Uterus (tissue), 2 donors: ENCODE results near the gene R3HCC1L.

Source experiments
- POLR2A ChIP-seq, 2 donors: fragments of 450-650 bp; IDR thresholded peaks; one replicate each; pipeline ENCODE4 v1.6.1; 2016; ENCODE audit warnings: antibody characterized with exemption in 2 of 2, mild to moderate bottlenecking in 1 of 2, moderate library complexity in 1 of 2
- TF ChIP-seq, protein P1 (sequence below), 4 experiments: fragments of 200-600 bp in 2 of 4; fragments of 450-650 bp in 2 of 4; sonication (generic) in 2 of 4; IDR thresholded peaks; one replicate each; pipeline ENCODE4 v1.5.1; 2016 to 2019; ENCODE audit warnings: antibody characterized with exemption in 4 of 4, mild to moderate bottlenecking in 2 of 4, moderate library complexity in 1 of 4

DNA sequence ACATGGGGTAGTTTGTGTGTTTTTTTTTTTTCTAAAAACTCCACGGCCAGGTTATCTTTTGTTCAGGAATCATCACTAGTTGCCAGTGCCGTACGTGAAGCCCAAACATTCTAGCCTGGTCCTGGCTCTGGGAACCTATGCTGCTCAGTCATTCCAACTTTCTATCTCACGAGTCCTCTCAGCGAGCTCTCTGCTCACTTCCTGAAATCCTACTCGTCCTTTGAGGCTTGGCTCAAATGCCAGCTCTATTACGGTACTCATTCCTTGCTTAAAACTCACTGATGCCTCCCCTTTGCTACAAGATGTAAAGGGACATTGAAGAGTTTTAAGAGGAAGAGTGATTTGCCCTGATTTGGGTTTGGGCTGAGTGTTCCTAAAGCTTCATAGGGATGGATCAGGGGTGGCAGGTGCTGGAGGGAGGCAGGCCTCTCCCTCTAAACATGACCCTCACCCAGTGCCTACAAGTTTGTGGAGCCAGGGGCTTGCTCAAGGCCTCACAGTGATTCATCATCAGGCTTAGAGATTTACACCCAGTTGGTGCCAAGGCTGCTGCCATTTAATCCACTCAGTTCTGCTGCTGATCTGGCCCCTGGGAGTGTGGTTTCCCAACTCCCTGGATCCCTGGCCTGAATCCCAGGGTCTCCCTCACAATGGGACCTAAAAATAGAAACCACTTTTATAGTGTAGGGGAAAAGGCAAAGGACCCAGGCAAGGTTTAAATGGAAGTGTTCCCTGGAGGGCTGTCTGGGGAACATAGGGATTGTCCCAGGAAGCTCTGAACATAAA lies 46.1 kb upstream of the R3HCC1L start:
- TF ChIP-seq, protein P1, sequence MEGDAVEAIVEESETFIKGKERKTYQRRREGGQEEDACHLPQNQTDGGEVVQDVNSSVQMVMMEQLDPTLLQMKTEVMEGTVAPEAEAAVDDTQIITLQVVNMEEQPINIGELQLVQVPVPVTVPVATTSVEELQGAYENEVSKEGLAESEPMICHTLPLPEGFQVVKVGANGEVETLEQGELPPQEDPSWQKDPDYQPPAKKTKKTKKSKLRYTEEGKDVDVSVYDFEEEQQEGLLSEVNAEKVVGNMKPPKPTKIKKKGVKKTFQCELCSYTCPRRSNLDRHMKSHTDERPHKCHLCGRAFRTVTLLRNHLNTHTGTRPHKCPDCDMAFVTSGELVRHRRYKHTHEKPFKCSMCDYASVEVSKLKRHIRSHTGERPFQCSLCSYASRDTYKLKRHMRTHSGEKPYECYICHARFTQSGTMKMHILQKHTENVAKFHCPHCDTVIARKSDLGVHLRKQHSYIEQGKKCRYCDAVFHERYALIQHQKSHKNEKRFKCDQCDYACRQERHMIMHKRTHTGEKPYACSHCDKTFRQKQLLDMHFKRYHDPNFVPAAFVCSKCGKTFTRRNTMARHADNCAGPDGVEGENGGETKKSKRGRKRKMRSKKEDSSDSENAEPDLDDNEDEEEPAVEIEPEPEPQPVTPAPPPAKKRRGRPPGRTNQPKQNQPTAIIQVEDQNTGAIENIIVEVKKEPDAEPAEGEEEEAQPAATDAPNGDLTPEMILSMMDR (IDR thresholded peaks at IDR 0.05): no peak
- TF ChIP-seq POLR2A (IDR thresholded peaks at IDR 0.05): no peak
